ENCODE data around the gene PSAP.

DNA sequence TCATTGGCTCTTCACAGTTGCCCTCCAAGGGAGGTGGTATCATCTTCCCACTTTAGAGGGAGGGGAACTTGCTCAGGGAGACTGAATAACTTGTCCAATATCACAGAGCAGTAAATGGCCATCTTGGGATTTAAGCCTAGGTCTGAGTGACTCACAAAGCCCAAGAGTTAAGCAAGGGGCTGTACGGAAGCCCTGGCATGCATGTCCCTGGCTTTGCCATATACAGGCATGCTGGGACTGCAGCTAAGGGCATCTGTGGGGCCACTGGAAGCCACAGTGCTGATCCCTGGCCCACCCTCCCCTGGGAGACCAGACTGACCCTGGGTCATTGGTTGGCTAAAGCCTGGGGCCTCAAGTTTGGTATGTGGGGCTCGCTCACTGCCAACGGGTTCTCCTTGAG lies 80.8 kb downstream of the PSAP start:
- TF ChIP-seq POLR2A (IDR thresholded peaks at IDR 0.05): no peak
- TF ChIP-seq, protein P1, sequence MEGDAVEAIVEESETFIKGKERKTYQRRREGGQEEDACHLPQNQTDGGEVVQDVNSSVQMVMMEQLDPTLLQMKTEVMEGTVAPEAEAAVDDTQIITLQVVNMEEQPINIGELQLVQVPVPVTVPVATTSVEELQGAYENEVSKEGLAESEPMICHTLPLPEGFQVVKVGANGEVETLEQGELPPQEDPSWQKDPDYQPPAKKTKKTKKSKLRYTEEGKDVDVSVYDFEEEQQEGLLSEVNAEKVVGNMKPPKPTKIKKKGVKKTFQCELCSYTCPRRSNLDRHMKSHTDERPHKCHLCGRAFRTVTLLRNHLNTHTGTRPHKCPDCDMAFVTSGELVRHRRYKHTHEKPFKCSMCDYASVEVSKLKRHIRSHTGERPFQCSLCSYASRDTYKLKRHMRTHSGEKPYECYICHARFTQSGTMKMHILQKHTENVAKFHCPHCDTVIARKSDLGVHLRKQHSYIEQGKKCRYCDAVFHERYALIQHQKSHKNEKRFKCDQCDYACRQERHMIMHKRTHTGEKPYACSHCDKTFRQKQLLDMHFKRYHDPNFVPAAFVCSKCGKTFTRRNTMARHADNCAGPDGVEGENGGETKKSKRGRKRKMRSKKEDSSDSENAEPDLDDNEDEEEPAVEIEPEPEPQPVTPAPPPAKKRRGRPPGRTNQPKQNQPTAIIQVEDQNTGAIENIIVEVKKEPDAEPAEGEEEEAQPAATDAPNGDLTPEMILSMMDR (IDR thresholded peaks at IDR 0.05): no peak

All from body of pancreas (tissue), 4 donors.